ENCODE results near the gene DCAF8L2. TPM values are rescaled to one million over a fixed set of nuclear protein-coding genes. Genes with fewer than 3 reads are reported as not detected.

Gene DCAF8L2
- total and polyA plus RNA-seq, 10 of the 15 experiments (the other 5 are each of a cell fraction or from before 2014, with no cell fraction given) = not detected

GRCh38 chrX:27674491-27674890 is 84.3 kb downstream of the DCAF8L2 start:
- WGBS (ENCODE audit: insufficient coverage, insufficient replicate concordance, low lambda C conversion rate, missing lambda C conversion rate) = 63% methylated on average over 4 of the region's 4 CpGs
- TF ChIP-seq CHD4 (IDR thresholded peaks at IDR 0.05) (no peak), CBX3 (IDR thresholded peaks at IDR 0.05; ENCODE audit: borderline replicate concordance, low read depth) (no peak), ZNF384 (IDR thresholded peaks at IDR 0.05; ENCODE audit: borderline replicate concordance, low read depth, low read length) (no peak), RUNX3 (IDR thresholded peaks at IDR 0.05; ENCODE audit: low read length) (no peak), NR2F1 (conservative IDR thresholded peaks at IDR 0.05) (no peak), E4F1 (IDR thresholded peaks at IDR 0.05; ENCODE audit: borderline replicate concordance, partially characterized antibody) (no peak), IKZF1 (conservative IDR thresholded peaks at IDR 0.05) (no peak), MAX (IDR thresholded peaks at IDR 0.05; ENCODE audit: low read depth, low read length) (no peak), TCF7 (IDR thresholded peaks at IDR 0.05; ENCODE audit: borderline replicate concordance) (no peak), CEBPB (IDR thresholded peaks at IDR 0.05; ENCODE audit: borderline replicate concordance in 1 of 2, low read depth in 2 of 2, low read length in 2 of 2) (no peak), NKRF (conservative IDR thresholded peaks at IDR 0.05) (no peak), SKIL (IDR thresholded peaks at IDR 0.05; ENCODE audit: low read depth, poor library complexity, severe bottlenecking) (no peak), EP300 (IDR thresholded peaks at IDR 0.05; ENCODE audit: borderline replicate concordance in 1 of 2, control insufficient read depth in 1 of 2, low read depth in 2 of 2, low read length in 2 of 2) (no peak), ZNF592 (IDR thresholded peaks at IDR 0.05) (no peak)

More at GRCh38 chrX:27674491-27674890, 84.3 kb downstream of the DCAF8L2 start:
- H3K4me3 ChIP-seq = no peak overlapping the region
- no peak overlapping the region for H3K4me2 ChIP-seq (ENCODE audit: control insufficient read depth, insufficient read depth)
- RAD21 ChIA-PET (ENCODE audit: unreplicated experiment) = no interaction called here
- SMC1A ChIA-PET (ENCODE audit: uncharacterized antibody, unreplicated experiment) = no interaction called here
- H3K9me3 ChIP-seq (replicated peaks; ENCODE audit: control insufficient read depth, insufficient read depth, low read length) = no peaks in the 10 kb centered on the region
- in situ Hi-C loops (cut with MboI) = no loop called here
- no peak for DNase-seq (ENCODE audit: low read depth, low spot score)
- H3K9ac ChIP-seq (ENCODE audit: control insufficient read depth, insufficient read depth, low read length) = no peak overlapping the region
- no peak overlapping the region for H2AFZ ChIP-seq (ENCODE audit: control insufficient read depth, low read depth, low read length)
- intact Hi-C loops (cut with micrococcal nuclease; ENCODE audit: unreplicated experiment) = no loop called here
- H3K27me3 ChIP-seq (replicated peaks in 1 of 2; ENCODE audit: control insufficient read depth in 2 of 2, insufficient read depth in 2 of 2, low read length in 1 of 2) = no peaks in the 10 kb centered on the region
- CTCF ChIA-PET = no interaction called here
- H3K36me3 ChIP-seq (ENCODE audit: control insufficient read depth in 2 of 2, insufficient read depth in 2 of 2, low read length in 1 of 2) = no peaks in the 10 kb centered on the region
- H3K79me2 ChIP-seq (ENCODE audit: control insufficient read depth, insufficient read depth, low read length) = no peaks in the 10 kb centered on the region
- POLR2A ChIA-PET = no interaction called here
- BruUV-seq (replicated peaks) = no TSS peak
- FAIRE-seq = no peak
- no peaks in the 10 kb centered on the region for H4K20me1 ChIP-seq (ENCODE audit: control insufficient read depth, insufficient read depth)
- ATAC-seq = no peak
- no peaks in the 10 kb centered on the region for H3K4me1 ChIP-seq (ENCODE audit: control insufficient read depth, insufficient read depth, low read length)
- no peak overlapping the region for H3K27ac ChIP-seq (ENCODE audit: control insufficient read depth, insufficient read depth)

All from GM12878 (cell line).